ENCODE measurements around the gene ZSWIM9. TPM values are rescaled to one million over a fixed set of nuclear protein-coding genes. Genes with fewer than 3 reads are reported as not detected.

ZSWIM9 gene
- total RNA-seq, 1 experiment from 2014 or later, result 1.8 TPM

GRCh38 chr19:48175578-48175977 lies 5.1 kb downstream of the ZSWIM9 start:
- Histone ChIP-seq H3K27ac (ENCODE audit: low read length) (no peak overlapping the region), H4K20me1 (ENCODE audit: low read length) (no peaks in the 10 kb centered on the region), H3K36me3 (ENCODE audit: low read depth, low read length) (no peaks in the 10 kb centered on the region), H3K4me1 (ENCODE audit: insufficient read depth, low read length) (peaks cover 6% of the 10 kb centered on the region; the same call in 1 of the 2 replicates), H3K27me3 (ENCODE audit: low read length) (no peaks in the 10 kb centered on the region), H3K9me2 (replicated peaks; ENCODE audit: low read length) (no peaks in the 10 kb centered on the region), H3K9ac (ENCODE audit: low read length) (no peak overlapping the region), H3F3A (ENCODE audit: low read length, unreplicated experiment) (no peaks in the 10 kb centered on the region), H2AFZ (ENCODE audit: low read length) (no peak overlapping the region), H3K79me2 (ENCODE audit: low read length) (peaks cover 11% of the 10 kb centered on the region), H3K4me2 (ENCODE audit: low read length) (no peak overlapping the region), H3K9me3 (ENCODE audit: low read length) (no peaks in the 10 kb centered on the region), H3K4me3 (ENCODE audit: low read length) (no peak overlapping the region)
- no peak for TF ChIP-seq EZH2 (IDR thresholded peaks at IDR 0.05; ENCODE audit: low read length, unreplicated experiment)
- no peak for TF ChIP-seq CTCF (conservative IDR thresholded peaks at IDR 0.05; ENCODE audit: low read depth, low read length)
- no peak for TF ChIP-seq EZH2phosphoT487 (IDR thresholded peaks at IDR 0.05; ENCODE audit: borderline replicate concordance, low read length)
- ATAC-seq (no peak), DNase-seq (no peak)
- CTCF ChIA-PET, result no interaction called here
- BruUV-seq (replicated peaks), result no TSS peak
- POLR2A ChIA-PET (ENCODE audit: unreplicated experiment), result no interaction called here
- intact Hi-C loops (cut with micrococcal nuclease), result no loop called here

- Histone ChIP-seq H3K9me2 (replicated peaks; ENCODE audit: low read length) (no peaks in the 10 kb centered on the region), H3K27me3 (ENCODE audit: low read length) (no peaks in the 10 kb centered on the region), H3K79me2 (ENCODE audit: low read length) (peaks cover 6% of the 10 kb centered on the region), H3K4me3 (ENCODE audit: low read length) (no peak overlapping the region), H4K20me1 (ENCODE audit: low read length) (no peaks in the 10 kb centered on the region), H3K9ac (ENCODE audit: low read length) (no peak overlapping the region), H3K36me3 (ENCODE audit: low read depth, low read length) (0 out of 2 replicates have a peak, but pooled peaks cover under 1% of the 10 kb centered on the region), H2AFZ (ENCODE audit: low read length) (no peak overlapping the region), H3F3A (ENCODE audit: low read length, unreplicated experiment) (no peaks in the 10 kb centered on the region), H3K9me3 (ENCODE audit: low read length) (no peaks in the 10 kb centered on the region), H3K4me1 (ENCODE audit: insufficient read depth, low read length) (peaks cover 3% of the 10 kb centered on the region; the same call in 1 of the 2 replicates), H3K4me2 (ENCODE audit: low read length) (no peak overlapping the region), H3K27ac (ENCODE audit: low read length) (no peak overlapping the region)
- CTCF ChIA-PET, result no interaction called here
- ATAC-seq, result no peak
- no peak for DNase-seq
- intact Hi-C loops (cut with micrococcal nuclease), result no loop called here
- no TSS peak for BruUV-seq (replicated peaks)
- TF ChIP-seq CTCF (conservative IDR thresholded peaks at IDR 0.05; ENCODE audit: low read depth, low read length), result no peak
- no peak for TF ChIP-seq EZH2phosphoT487 (IDR thresholded peaks at IDR 0.05; ENCODE audit: borderline replicate concordance, low read length)
- no peak for TF ChIP-seq EZH2 (IDR thresholded peaks at IDR 0.05; ENCODE audit: low read length, unreplicated experiment)
- POLR2A ChIA-PET (ENCODE audit: unreplicated experiment), result no interaction called here
Observed at GRCh38 chr19:48176226-48176625, 5.7 kb downstream of the ZSWIM9 start.

DNA sequence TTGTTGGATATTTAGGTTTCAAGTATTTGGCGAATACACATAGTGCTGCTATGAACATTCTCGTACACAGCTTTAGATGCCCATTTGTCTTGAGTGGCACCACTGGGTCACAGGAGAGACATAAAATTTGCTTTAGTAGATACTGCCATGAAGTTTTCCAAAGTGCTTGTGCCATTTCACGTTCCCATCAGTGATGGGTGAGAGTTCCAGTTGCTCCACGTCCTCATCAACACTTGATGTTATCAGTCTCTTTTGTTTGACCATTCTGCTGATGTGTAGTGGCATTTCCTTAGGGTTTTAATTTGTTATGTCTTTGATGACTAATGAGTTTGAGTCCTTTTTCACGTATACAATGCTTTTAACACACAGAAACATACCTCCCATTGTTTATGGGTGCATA lies 11.0 kb downstream of the ZSWIM9 start:
- Histone ChIP-seq H3K9me2 (replicated peaks; ENCODE audit: low read length) (no peaks in the 10 kb centered on the region), H3K27ac (ENCODE audit: low read length) (no peak overlapping the region), H3K9ac (ENCODE audit: low read length) (no peak overlapping the region), H2AFZ (ENCODE audit: low read length) (no peak overlapping the region), H3K4me3 (ENCODE audit: low read length) (no peak overlapping the region), H3K27me3 (ENCODE audit: low read length) (no peaks in the 10 kb centered on the region), H3K4me1 (ENCODE audit: insufficient read depth, low read length) (no peaks in the 10 kb centered on the region), H3K79me2 (ENCODE audit: low read length) (no peaks in the 10 kb centered on the region), H3K36me3 (ENCODE audit: low read depth, low read length) (0 out of 2 replicates have a peak, but pooled peaks cover 4% of the 10 kb centered on the region), H3K4me2 (ENCODE audit: low read length) (no peak overlapping the region), H3K9me3 (ENCODE audit: low read length) (no peaks in the 10 kb centered on the region), H3F3A (ENCODE audit: low read length, unreplicated experiment) (no peaks in the 10 kb centered on the region), H4K20me1 (ENCODE audit: low read length) (no peaks in the 10 kb centered on the region)
- no TSS peak for BruUV-seq (replicated peaks)
- DNase-seq (no peak), ATAC-seq (no peak)
- CTCF ChIA-PET, result no interaction called here
- POLR2A ChIA-PET (ENCODE audit: unreplicated experiment), result no interaction called here
- TF ChIP-seq EZH2phosphoT487 (IDR thresholded peaks at IDR 0.05; ENCODE audit: borderline replicate concordance, low read length), result no peak
- TF ChIP-seq CTCF (conservative IDR thresholded peaks at IDR 0.05; ENCODE audit: low read depth, low read length), result no peak
- no peak for TF ChIP-seq EZH2 (IDR thresholded peaks at IDR 0.05; ENCODE audit: low read length, unreplicated experiment)
- intact Hi-C loops (cut with micrococcal nuclease), result no loop called here

All from PC-3 (cell line).